OCI-M1 (cell line): ENCODE results near the gene TRMT61A.
"Not testable (repeated sequence)": the region's sequence is repeated elsewhere in the genome, so short reads cannot be mapped to it uniquely, and the experiment has no call there.

ENCODE experiments used
- DNase-seq: peaks from one replicate; lab custom pipeline; 2025; lab: John Stamatoyannopoulos, UW

TRMT61A gene

DNA sequence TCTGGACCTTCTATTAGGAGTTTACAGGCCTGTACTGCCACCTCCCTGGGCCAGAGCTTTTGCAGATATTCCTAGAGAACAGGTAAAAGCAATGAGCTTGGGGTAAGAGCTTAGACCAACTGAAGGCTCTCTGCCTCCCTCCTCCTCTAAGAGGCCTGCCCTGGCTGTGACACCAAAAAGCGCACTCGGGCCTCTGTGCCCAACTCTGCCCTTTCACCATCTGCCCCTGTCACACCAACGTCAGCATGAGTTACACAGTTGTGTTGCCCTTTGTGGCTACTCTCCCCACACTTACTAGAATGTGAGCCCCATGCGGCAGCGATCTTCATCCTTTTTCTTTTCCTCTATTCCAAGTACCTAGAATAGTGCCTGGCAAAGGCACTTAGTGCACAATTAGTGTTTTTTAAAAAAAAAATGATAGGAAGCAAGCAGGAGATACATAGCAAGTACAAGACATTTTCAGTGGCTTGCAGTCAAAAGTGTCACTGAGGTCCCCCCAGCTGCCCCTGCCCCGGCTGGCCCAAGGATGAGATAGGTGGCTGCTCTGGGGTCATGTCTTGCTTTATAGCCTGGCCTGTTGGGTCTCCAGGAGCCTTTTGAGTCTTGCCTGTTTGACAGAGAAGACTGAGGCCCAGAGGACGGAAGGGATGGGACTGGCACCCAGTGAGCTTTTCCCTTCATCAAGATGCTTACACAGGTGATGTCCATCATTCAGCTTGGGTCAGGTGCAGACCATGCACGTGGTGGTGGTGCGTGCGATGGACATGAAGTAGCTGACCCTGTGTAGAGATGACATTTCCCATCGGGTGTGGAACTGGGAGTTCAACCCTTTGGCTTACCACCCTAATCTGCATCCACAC lies 18.9 kb upstream of the TRMT61A start:
- no peak for DNase-seq

- DNase-seq, result no peak
These were observed 18.0 kb upstream of the TRMT61A start for GRCh38 chr14:103510724-103511693.

DNA sequence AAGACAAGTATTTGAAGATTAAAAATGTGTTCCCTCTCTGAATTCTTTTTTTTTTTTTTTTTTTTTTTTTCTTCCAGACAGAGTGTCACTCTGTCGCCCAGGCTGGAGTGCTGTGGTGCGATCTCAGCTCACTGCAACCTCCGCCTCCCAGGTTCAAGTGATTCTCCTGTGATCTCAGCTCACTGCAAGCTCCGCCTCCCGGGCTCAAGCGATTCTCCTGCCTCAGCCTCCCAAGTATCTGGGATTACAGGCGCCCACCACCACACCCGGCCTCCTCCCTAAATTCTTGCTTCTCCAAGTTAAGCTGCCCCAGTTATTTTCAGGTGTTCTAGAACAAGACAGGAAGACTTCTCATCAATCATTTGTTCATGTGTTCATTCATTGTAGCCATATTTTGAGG lies 16.8 kb upstream of the TRMT61A start:
- DNase-seq, result not testable (repeated sequence)

GRCh38 chr14:103512701-103513611 lies 16.0 kb upstream of the TRMT61A start:
- DNase-seq, result no peak

DNA sequence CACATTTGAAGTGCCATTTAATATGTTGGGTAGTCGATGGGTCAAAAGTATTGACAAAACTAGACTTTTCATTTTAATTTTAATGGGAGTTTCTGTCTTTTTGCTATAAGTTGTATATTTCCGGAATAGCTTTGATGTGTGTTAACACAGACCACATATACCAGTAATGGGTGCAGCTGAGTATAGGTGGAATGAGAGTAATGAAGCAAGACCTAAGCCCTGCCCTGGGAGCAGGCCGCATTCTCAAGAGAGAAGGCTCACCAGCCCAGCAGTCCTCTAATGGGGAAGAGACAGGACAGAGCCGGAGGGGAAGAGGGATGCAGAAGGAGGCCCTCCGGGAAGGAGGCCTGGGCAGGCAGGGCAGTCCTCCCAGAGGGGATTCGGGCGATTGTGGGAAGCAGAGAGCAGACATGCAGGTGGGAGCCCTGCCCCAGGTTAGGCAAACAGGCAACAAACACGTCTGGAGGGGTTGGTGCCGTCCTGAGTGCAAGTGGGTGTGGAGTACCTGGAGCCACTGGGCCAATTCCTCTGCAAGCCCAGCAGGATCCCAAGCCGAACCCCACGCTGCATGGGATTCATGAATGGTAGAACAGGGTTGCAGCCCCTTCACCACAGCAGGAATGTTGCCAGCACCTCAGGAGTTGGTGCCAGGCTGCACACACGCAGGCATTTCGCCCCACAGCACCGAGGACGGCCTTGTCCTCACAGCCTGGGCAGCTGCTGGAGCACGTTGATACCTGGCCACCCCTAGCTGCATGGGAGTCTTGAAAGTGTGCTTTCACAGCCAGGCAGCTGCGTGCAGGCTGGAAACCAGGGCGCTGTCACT lies 14.2 kb upstream of the TRMT61A start:
- DNase-seq, result no peak

GRCh38 chr14:103516426-103517173 lies 12.4 kb upstream of the TRMT61A start:
- DNase-seq, result no peak

GRCh38 chr14:103517174-103517566 lies 11.8 kb upstream of the TRMT61A start:
- DNase-seq, result no peak

- DNase-seq, result no peak
These were observed 11.1 kb upstream of the TRMT61A start for GRCh38 chr14:103517721-103518421.

- DNase-seq, result peak; percentile 63
These were observed 10.5 kb upstream of the TRMT61A start for GRCh38 chr14:103518422-103519042.

DNA sequence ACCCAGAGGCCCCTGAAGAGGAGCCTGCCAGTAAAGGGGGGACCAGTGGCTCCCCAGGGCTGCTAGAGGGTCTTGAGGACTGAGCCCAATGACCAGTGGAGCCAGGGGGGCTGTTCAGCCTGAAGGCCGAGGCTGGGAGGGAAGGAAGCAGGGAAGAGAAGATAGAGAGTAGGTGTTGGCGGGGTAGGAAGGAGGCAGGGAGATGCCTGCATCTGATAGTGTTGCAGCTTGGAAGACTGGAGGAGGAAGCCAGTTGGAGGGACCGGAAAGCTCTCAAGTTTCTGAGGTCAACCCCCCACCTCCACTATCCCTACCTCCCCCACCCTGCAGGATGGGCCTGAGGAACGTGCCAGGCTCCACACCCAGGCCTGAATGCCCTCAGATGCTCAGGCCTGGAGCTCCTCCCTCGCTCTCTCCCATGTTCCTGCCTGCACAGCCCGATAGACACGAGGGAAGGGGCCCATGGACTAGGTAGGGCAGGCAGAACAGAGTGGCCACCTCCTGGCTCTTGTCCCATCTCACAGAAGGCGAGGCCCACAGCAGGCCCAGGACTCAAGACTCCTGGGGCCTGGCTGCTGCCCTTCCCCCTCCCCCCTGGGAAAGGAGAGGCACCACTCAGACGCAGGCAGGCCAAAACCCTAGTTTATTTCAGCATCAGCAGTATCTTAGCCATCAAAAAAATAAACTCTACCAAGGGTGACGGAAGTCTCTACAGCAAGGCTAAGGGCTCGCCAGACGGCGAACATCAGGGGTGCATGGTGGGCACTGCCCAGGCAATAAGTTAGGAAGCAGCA lies 9.8 kb upstream of the TRMT61A start:
- peak; percentile 63 for DNase-seq

- DNase-seq, result no peak
These were observed 9.2 kb upstream of the TRMT61A start for GRCh38 chr14:103519837-103520212.

GRCh38 chr14:103520269-103520656 lies 8.7 kb upstream of the TRMT61A start:
- DNase-seq, result no peak

DNA sequence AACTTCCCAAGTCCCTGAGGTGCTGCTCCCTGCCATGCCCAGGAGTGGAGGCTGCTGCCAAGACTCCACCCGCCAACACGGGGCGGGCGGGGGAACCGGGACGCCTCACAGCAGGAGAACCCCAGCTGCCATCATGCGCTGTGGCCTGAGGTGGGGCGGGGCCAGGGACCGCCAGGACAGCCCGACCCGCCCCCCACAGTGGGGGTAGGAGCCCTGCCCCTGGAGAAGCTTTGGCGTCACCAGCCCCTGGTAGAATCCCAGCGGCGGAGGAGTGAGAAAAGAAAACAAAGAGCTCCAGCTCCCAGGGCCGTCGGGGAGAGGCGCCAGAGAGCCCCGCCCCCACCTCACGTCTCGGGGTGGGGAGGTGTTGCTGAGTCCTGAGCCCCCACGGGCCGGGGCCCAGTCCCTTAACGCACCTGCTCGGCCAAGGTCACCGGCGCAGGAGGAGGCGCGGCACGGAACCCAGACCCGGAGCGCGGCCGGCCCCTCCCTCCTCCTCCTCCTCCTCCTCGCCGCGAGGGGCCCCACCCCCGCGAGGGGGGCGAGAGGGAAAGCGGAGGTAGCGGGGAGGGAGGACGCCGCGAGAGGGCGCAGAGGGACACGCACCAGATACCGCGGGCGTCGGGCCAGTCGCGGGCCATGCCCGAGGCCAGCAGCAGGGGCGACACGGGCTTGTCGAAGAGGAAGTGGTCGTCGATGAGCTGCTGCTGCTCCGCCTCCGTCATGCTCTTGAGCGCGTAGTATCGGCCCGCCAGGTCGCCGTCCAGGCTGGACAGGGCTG lies 8.1 kb upstream of the TRMT61A start:
- DNase-seq, result peak; percentile 93

GRCh38 chr14:103521438-103521950 lies 7.5 kb upstream of the TRMT61A start:
- no peak for DNase-seq

DNA sequence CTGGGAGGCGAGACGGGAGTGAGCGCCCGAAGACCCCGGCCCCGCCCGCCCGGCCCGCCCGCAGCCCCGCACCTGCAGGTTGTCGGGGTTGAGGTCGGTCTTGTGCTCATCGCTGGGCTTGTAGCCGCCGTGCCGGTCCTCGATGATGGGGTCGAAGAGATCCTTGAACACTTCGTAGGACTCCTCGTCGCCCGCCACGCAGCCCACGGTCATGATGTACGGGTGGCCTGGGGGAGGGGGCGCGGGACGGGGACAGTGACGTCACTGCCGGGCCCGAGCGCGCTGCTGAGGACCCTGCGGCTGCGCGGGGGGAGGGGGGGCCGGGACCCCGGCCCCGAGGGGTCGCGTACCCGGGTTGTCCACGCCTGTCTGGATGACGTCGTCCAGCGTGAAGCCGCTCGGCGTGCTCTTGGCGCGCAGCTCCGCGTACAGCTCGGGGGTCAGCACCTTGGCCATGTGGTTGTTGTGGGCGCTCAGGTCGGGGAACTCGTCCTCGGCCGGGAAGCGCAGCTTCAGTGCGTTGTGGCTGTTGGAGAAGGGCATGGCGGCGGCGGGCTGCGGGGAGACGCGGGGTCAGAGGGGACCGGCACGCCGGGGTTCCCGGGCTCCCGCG lies 6.9 kb upstream of the TRMT61A start:
- DNase-seq, result peak; percentile 39

DNA sequence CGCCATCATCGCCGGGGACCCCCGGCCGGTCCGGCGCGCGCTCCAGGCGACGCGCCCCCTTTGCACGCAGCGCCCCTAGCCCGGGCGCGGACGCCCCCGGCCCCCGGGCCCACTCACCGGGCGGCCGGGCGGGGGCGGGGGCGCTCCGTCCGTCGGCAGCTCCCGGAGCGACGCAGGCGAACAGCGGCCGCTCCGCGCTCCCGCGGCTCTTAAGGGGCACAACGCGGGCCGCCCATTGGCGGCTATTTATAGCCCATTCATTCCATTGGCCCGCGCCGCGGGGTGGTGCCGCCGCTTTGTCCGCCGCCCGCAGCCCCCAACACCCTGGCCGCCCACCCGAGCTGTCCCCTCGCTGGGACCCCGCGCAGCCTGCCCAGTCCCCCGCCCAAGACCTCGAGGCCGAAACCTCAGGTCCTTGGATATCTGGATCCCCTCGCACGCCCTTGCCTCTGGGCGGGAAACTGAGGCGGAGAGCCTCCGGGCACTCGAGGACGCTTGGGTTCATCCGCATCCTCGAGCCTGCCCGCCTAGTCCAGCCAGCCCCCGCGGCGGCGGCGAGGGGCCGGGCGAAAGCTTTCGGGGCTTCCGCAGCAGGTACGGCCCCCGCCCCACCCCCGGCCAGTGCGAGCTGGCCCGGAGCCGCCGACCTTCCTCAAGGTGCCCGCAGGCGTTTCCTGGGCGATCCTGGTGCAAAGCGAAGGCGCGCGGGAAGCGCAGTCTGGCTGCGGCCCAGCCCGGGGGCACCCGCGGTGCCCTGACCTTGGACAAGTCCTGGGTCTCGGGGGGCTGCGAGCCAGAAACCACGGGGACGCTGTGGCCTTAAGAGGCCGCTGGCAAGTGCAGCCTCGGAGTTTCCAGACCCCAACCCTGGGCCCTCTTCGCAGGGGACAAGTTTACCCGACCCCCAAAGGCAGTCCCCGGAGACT lies 6.1 kb upstream of the TRMT61A start, which contains the start of gene CKB:
CKB (minus strand) TSS at position 182 of the 926 bp plus-strand sequence. CDS start 337 bp downstream, outside the sequence.
- no peak for DNase-seq
